ENCODE measurements around the gene CHAMP1. TPM values are rescaled to one million over a fixed set of nuclear protein-coding genes. Genes with fewer than 3 reads are reported as not detected.

CHAMP1 gene
- total and polyA plus RNA-seq, 2 of the 4 experiments (the other 2 are of a cell fraction) = 13.3 to 32.7 TPM

DNA sequence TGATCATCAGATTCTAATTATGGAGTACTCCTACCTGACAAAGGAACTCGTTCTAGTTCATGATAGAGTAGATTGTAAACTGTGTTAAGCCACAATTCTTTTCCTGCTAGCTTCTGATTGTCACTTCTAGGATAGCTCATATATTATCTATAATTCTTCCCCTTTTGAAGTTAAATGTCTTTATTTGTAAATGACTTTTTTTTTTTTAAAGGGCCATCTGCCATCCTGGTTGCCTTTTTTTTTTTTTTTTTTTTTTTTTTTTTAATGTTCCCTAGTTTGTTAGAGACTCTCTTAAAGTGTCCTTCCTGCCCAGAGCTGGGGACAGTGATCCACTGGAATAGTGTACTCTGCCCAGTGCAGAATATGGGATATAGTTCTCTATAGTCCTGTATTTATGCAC, 4.3 kb downstream of the CHAMP1 start:
- peaks cover 9% of the 10 kb centered on the region for H3K9me1 ChIP-seq (ENCODE audit: insufficient read depth, low read length)
- POLR2A ChIA-PET (ENCODE audit: unreplicated experiment) = no interaction called here
- H3K27me3 ChIP-seq (ENCODE audit: control insufficient read depth, insufficient read depth, low read length) = no peaks in the 10 kb centered on the region
- no peak overlapping the region for H2BK15ac ChIP-seq (ENCODE audit: low read depth, low read length)
- H3K14ac ChIP-seq (replicated peaks; ENCODE audit: low read depth, low read length) = peak overlapping the region; percentile 16; the same call in 1 of the 2 replicates
- H4K20me1 ChIP-seq (ENCODE audit: insufficient read depth, low read length) = peaks cover 44% of the 10 kb centered on the region
- H3K18ac ChIP-seq (ENCODE audit: low read depth, low read length) = peak overlapping the region; percentile 11; the same call in 1 of the 2 replicates
- H2AFZ ChIP-seq (replicated peaks; ENCODE audit: low read length, poor library complexity) = no peak overlapping the region
- peaks cover 18 to 46% of the 10 kb centered on the region in 2 experiments for H3K79me1 ChIP-seq (ENCODE audit: low read depth in 1 of 2, low read length in 2 of 2)
- H2AK9ac ChIP-seq (replicated peaks; ENCODE audit: low read depth, low read length, poor library complexity) = no peak overlapping the region
- no peaks in the 10 kb centered on the region for H3K9me3 ChIP-seq (ENCODE audit: control insufficient read depth, insufficient read depth, low read length)
- no TSS peak for BruUV-seq (replicated peaks)
- peak overlapping the region; percentile 29; the same call in 1 of the 2 replicates for H3K9ac ChIP-seq (ENCODE audit: low read depth, low read length)
- H2BK20ac ChIP-seq (ENCODE audit: low read depth, low read length) = no peak overlapping the region
- peak overlapping the region; percentile 46; the same call in 1 of the 2 replicates for H3K27ac ChIP-seq (ENCODE audit: insufficient read depth, low read length)
- H3K4ac ChIP-seq (ENCODE audit: low read depth, low read length) = peak overlapping the region; percentile 16; the same call in 1 of the 2 replicates
- ATAC-seq (ENCODE audit: low read depth) (no peak), DNase-seq (no peak)
- H4K5ac ChIP-seq (ENCODE audit: low read depth, low read length) = no peak overlapping the region
- peak overlapping the region; percentile 52 for H3K4me2 ChIP-seq (ENCODE audit: low read depth, low read length)
- H2BK5ac ChIP-seq (ENCODE audit: low read depth, low read length, poor library complexity, severe bottlenecking) = peak overlapping the region; percentile 78
- peaks cover 15% of the 10 kb centered on the region for H3K4me1 ChIP-seq (ENCODE audit: control insufficient read depth, insufficient read depth, low read length)
- no peak overlapping the region for H3K4me3 ChIP-seq (ENCODE audit: insufficient read depth, low read depth, low read length)
- CTCF ChIA-PET = interaction anchor here (0.6 kb wide), 1 partner anchor 42 kb away, joined by 5 read pairs; no protein-coding TSS in a partner anchor
- peaks cover 11% of the 10 kb centered on the region for H3K36me3 ChIP-seq (ENCODE audit: control insufficient read depth, insufficient read depth, low read length)
- WGBS, 2 experiments (ENCODE audit: extremely low coverage in 2 of 2, insufficient read length in 1 of 2) = no CpG with 5 or more reads among the region's 1 CpG
- 0 out of 2 replicates have a peak overlapping the region, but pooled peaks have one; percentile 45 for H3K56ac ChIP-seq (ENCODE audit: extremely low read depth, insufficient read depth, low read length)
- H4K91ac ChIP-seq (ENCODE audit: insufficient read depth, low read depth, low read length) = peak overlapping the region; percentile 47; the same call in 1 of the 2 replicates
- dilution Hi-C loops (cut with HindIII; ENCODE audit: low sequenced_read_pairs, unreplicated experiment) (no loop called here), in situ Hi-C loops (cut with MboI; ENCODE audit: low sequenced_read_pairs) (no loop called here), intact Hi-C loops (cut with micrococcal nuclease) (loop anchor here (1.0 kb wide), 1 partner anchor 21 kb away; no protein-coding TSS in a partner anchor)
- 0 out of 2 replicates have a peak overlapping the region, but pooled peaks have one; percentile 9 for H2BK120ac ChIP-seq (ENCODE audit: low read depth, low read length)
- H3K23ac ChIP-seq (ENCODE audit: low read depth, low read length) = peak overlapping the region; percentile 57; the same call in 1 of the 2 replicates
- H4K8ac ChIP-seq (ENCODE audit: low read depth in 2 of 2, low read length in 2 of 2) = peak overlapping the region in 1 of 2 experiments; percentile 52; a peak in 1 of 4 replicates
- H2AK5ac ChIP-seq (ENCODE audit: low read depth, low read length) = peak overlapping the region; percentile 25; the same call in 1 of the 2 replicates
- TF ChIP-seq, protein P1, sequence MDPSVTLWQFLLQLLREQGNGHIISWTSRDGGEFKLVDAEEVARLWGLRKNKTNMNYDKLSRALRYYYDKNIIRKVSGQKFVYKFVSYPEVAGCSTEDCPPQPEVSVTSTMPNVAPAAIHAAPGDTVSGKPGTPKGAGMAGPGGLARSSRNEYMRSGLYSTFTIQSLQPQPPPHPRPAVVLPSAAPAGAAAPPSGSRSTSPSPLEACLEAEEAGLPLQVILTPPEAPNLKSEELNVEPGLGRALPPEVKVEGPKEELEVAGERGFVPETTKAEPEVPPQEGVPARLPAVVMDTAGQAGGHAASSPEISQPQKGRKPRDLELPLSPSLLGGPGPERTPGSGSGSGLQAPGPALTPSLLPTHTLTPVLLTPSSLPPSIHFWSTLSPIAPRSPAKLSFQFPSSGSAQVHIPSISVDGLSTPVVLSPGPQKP (IDR thresholded peaks at IDR 0.05; ENCODE audit: borderline replicate concordance, low read depth, low read length) = no peak
- no peak for TF ChIP-seq RCOR1 (IDR thresholded peaks at IDR 0.05; ENCODE audit: insufficient replicate concordance, low read length)
- no peak for TF ChIP-seq RAD21 (IDR thresholded peaks at IDR 0.05; ENCODE audit: low read length)
- TF ChIP-seq BHLHE40 (IDR thresholded peaks at IDR 0.05; ENCODE audit: low read depth, low read length) = no peak
- TF ChIP-seq NFE2L2 (IDR thresholded peaks at IDR 0.05; ENCODE audit: low read depth, low read length) = no peak
- no peak for TF ChIP-seq FOS (IDR thresholded peaks at IDR 0.05; ENCODE audit: low read depth, low read length)
- TF ChIP-seq MAFK (IDR thresholded peaks at IDR 0.05; ENCODE audit: low read depth, low read length) = no peak
- no peak for TF ChIP-seq SMC3 (IDR thresholded peaks at IDR 0.05; ENCODE audit: low read depth, low read length)
- TF ChIP-seq, protein P2, sequence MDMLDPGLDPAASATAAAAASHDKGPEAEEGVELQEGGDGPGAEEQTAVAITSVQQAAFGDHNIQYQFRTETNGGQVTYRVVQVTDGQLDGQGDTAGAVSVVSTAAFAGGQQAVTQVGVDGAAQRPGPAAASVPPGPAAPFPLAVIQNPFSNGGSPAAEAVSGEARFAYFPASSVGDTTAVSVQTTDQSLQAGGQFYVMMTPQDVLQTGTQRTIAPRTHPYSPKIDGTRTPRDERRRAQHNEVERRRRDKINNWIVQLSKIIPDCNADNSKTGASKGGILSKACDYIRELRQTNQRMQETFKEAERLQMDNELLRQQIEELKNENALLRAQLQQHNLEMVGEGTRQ (IDR thresholded peaks at IDR 0.05; ENCODE audit: low read depth, low read length) = no peak

All from IMR-90 (cell line).